ENCODE results near the gene LRRC46. TPM values are rescaled to one million over a fixed set of nuclear protein-coding genes. Genes with fewer than 3 reads are reported as not detected.

Gene LRRC46
- total RNA-seq, 1 donor from 2014 or later = 1.0 TPM

DNA sequence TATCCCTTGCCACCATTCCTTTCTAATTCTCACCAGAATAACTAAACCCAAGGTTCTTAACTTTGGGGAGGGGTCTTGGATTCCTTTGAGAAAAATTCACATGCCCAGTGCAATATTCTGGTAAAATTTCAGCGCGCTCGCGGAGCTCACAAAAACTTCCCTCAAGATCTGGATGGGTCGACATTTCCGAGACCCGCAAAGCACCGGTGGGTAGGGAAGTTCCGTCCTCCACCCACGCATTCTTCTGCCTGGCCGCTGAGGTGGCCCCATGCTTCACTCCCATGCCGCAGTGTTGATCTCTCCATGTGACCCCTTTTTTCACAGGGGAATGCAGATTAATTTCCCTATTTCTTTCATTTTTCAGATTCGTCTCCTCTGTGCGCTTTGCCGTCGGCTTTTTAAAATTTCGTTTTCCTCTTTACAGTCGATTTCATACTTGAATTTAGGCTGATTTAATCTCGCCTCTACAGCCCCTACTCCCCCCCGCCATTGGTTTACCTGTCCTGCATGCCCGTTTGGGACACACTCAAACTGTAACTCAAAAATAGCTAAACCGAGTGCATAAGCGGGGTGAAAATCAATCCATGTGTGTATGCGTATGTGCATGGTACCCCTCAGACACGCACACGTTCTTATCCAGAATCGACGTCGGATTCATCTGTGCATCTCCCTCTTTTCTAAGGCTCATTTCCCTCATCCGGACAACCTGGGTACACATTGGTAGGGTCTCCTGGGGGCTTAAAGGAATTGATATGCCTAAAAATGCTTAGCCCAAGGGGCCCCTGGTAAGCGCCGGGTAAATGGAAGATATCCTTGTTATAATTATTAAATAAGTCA lies 20.9 kb downstream of the LRRC46 start:
- DNase-seq (ENCODE audit: low spot score) = no peak
- H3K4me1 Mint-ChIP-seq (ENCODE audit: unreplicated experiment) = peaks cover 80% of the 10 kb centered on the region
- H3K27ac Mint-ChIP-seq (ENCODE audit: unreplicated experiment) = peak overlapping the region; percentile 54
- TF ChIP-seq, protein P1, sequence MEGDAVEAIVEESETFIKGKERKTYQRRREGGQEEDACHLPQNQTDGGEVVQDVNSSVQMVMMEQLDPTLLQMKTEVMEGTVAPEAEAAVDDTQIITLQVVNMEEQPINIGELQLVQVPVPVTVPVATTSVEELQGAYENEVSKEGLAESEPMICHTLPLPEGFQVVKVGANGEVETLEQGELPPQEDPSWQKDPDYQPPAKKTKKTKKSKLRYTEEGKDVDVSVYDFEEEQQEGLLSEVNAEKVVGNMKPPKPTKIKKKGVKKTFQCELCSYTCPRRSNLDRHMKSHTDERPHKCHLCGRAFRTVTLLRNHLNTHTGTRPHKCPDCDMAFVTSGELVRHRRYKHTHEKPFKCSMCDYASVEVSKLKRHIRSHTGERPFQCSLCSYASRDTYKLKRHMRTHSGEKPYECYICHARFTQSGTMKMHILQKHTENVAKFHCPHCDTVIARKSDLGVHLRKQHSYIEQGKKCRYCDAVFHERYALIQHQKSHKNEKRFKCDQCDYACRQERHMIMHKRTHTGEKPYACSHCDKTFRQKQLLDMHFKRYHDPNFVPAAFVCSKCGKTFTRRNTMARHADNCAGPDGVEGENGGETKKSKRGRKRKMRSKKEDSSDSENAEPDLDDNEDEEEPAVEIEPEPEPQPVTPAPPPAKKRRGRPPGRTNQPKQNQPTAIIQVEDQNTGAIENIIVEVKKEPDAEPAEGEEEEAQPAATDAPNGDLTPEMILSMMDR (IDR thresholded peaks at IDR 0.05; ENCODE audit: unreplicated experiment) = no peak
- peaks cover 12% of the 10 kb centered on the region for H3K36me3 Mint-ChIP-seq (ENCODE audit: low read depth, unreplicated experiment)
- peaks cover 9% of the 10 kb centered on the region for H3K27me3 Mint-ChIP-seq (ENCODE audit: unreplicated experiment)
- H3K4me3 Mint-ChIP-seq (ENCODE audit: unreplicated experiment) = peak overlapping the region; percentile 74
- no peaks in the 10 kb centered on the region for H3K9me3 Mint-ChIP-seq (ENCODE audit: unreplicated experiment)

DNA sequence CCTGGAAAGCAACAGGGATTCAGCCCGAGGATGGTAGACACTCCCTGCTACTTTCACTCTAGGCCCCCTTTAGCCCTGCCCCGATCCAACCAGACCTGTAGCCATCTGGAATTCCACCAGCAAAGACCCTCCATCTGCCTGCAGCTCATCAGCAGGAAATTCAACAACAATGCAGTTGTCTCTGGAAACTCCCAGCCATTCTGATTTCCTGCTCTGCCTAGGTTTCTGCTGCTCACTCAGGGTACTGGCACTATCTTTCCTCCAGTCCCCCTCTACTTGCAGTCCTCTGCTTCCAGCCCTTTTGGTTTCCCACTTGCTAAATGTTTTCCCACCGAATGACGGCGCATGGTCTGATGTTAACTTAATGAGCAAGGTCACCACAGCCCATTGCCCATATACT lies 22.1 kb downstream of the LRRC46 start:
- DNase-seq (ENCODE audit: low spot score) = no peak
- peak overlapping the region; percentile 92 for H3K27ac Mint-ChIP-seq (ENCODE audit: unreplicated experiment)
- H3K4me3 Mint-ChIP-seq (ENCODE audit: unreplicated experiment) = peak overlapping the region; percentile 89
- peaks cover 12% of the 10 kb centered on the region for H3K36me3 Mint-ChIP-seq (ENCODE audit: low read depth, unreplicated experiment)
- TF ChIP-seq, protein P1 (IDR thresholded peaks at IDR 0.05; ENCODE audit: unreplicated experiment) = no peak
- peaks cover 88% of the 10 kb centered on the region for H3K4me1 Mint-ChIP-seq (ENCODE audit: unreplicated experiment)
- H3K27me3 Mint-ChIP-seq (ENCODE audit: unreplicated experiment) = peaks cover 11% of the 10 kb centered on the region
- no peaks in the 10 kb centered on the region for H3K9me3 Mint-ChIP-seq (ENCODE audit: unreplicated experiment)

DNA sequence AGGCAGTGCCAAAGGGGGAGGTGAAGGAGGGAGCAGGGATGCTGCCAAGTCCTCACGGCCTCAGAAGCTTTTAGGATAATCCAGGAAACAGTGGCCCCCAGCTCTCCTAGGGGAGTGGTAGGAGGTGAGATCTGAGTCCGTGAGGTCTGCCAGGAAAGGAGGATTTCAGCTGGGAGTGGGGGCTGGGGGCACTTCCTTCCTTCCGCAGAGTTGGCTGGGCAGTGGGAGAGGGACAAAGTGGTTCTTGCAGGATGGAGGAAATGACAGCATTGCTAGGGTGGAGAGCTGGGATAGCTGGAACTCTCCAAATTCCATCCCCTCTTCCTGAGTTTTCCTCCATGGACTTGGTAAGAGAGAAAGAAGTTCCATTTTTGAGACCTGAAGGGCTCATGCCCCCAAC lies 24.3 kb downstream of the LRRC46 start:
- peaks cover 8% of the 10 kb centered on the region for H3K36me3 Mint-ChIP-seq (ENCODE audit: low read depth, unreplicated experiment)
- TF ChIP-seq, protein P1 (IDR thresholded peaks at IDR 0.05; ENCODE audit: unreplicated experiment) = no peak
- peak overlapping the region; percentile 92 for H3K27ac Mint-ChIP-seq (ENCODE audit: unreplicated experiment)
- peaks cover 73% of the 10 kb centered on the region for H3K4me1 Mint-ChIP-seq (ENCODE audit: unreplicated experiment)
- H3K9me3 Mint-ChIP-seq (ENCODE audit: unreplicated experiment) = no peaks in the 10 kb centered on the region
- DNase-seq (ENCODE audit: low spot score) = peak; percentile 61
- H3K27me3 Mint-ChIP-seq (ENCODE audit: unreplicated experiment) = peaks cover 12% of the 10 kb centered on the region
- H3K4me3 Mint-ChIP-seq (ENCODE audit: unreplicated experiment) = peak overlapping the region; percentile 89

DNA sequence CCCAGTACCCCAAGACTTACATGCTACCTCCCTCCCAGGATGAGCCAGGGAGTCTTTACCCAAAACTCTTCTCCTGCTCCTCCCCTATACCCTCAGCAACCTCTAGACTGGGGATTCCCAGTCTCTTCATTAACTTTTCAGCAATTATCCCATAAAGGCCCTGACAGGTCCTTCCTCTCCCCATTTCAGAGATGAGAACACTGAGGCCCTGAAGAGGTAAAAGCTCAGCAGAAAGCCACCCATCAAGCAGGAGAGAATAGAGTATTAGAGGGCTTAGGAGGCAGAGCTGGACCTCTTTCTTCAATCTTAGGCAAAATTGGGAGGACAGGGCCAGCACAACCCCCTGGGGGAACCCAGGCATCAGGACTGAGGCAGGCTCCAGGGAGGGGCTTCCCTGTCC lies 25.4 kb downstream of the LRRC46 start:
- H3K27ac Mint-ChIP-seq (ENCODE audit: unreplicated experiment) = peak overlapping the region; percentile 92
- peaks cover 12% of the 10 kb centered on the region for H3K27me3 Mint-ChIP-seq (ENCODE audit: unreplicated experiment)
- H3K4me3 Mint-ChIP-seq (ENCODE audit: unreplicated experiment) = no peak overlapping the region
- DNase-seq (ENCODE audit: low spot score) = no peak
- peaks cover 72% of the 10 kb centered on the region for H3K4me1 Mint-ChIP-seq (ENCODE audit: unreplicated experiment)
- peaks cover 8% of the 10 kb centered on the region for H3K36me3 Mint-ChIP-seq (ENCODE audit: low read depth, unreplicated experiment)
- TF ChIP-seq, protein P1 (IDR thresholded peaks at IDR 0.05; ENCODE audit: unreplicated experiment) = no peak
- H3K9me3 Mint-ChIP-seq (ENCODE audit: unreplicated experiment) = no peaks in the 10 kb centered on the region

All from endothelial cell (in vitro differentiated cells).